ENCODE data around the gene NMT2. TPM values are rescaled to one million over a fixed set of nuclear protein-coding genes. Genes with fewer than 3 reads are reported as not detected.

Gene NMT2
- total RNA-seq, 1 experiment from 2014 or later = 15.7 TPM

DNA sequence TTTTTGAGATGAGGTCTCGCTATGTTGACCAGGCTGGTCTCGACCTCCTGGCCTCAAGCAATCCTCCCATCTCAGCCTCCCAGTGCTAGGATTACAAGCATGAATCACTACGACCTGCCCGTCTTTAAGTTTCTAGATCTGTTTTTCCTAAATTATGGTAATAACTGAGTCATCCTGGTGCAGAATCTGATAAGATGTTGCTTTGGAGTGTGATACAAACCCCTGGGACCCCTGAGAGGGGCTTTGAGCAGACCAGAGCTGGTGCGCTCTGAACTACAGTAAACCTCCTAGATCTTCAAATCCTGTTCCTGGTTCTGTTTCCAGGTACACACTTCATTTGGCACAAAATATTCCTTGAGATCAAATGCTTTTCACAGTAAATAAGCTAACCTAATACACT is 37.2 kb downstream of the NMT2 start:
- Histone ChIP-seq H3K27ac (ENCODE audit: low read depth, low read length, poor library complexity, severe bottlenecking) (no peak overlapping the region), H3K9me3 (ENCODE audit: low read depth, low read length, poor library complexity, severe bottlenecking) (no peaks in the 10 kb centered on the region), H3K4me3 (ENCODE audit: low read depth, low read length, poor library complexity, severe bottlenecking) (no peak overlapping the region), H3K4me1 (ENCODE audit: insufficient read depth, low read length, poor library complexity, severe bottlenecking) (no peaks in the 10 kb centered on the region), H3K36me3 (ENCODE audit: insufficient read depth, low read length, poor library complexity, severe bottlenecking) (no peaks in the 10 kb centered on the region), H3K27me3 (replicated peaks; ENCODE audit: insufficient read depth, low read depth, low read length, poor library complexity) (no peaks in the 10 kb centered on the region)
- CTCF ChIA-PET = no interaction called here
- no peak for DNase-seq (ENCODE audit: low spot score)
- intact Hi-C loops (cut with micrococcal nuclease; ENCODE audit: unreplicated experiment) = no loop called here
- POLR2A ChIA-PET (ENCODE audit: low non-redundant PET) = no interaction called here
- BruUV-seq (replicated peaks) = no TSS peak
- TF ChIP-seq EZH2 (IDR thresholded peaks at IDR 0.05; ENCODE audit: borderline replicate concordance, low read depth, low read length, poor library complexity, severe bottlenecking) = no peak
- TF ChIP-seq CTCF (conservative IDR thresholded peaks at IDR 0.05; ENCODE audit: low read depth, low read length) = no peak

DNA sequence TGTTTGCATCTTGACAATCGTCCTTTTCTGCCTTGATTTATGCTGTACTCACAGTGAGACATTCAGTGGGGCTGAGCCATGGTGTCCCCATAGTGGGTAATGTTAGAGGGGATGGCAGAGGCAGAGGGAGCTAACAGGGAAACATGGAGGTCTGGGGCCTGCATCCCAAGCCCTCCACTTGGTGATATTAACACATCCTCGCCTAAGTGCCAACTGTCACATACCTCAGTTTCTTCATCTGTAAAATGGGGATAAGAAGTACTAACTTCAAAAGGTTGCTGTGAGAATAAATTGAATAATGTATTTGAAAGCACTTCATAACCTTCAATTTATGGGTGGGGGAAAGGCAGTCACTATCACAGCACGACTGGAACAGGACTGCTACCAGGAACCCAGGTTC is 43.6 kb downstream of the NMT2 start:
- intact Hi-C loops (cut with micrococcal nuclease; ENCODE audit: unreplicated experiment) = no loop called here
- Histone ChIP-seq H3K4me3 (ENCODE audit: low read depth, low read length, poor library complexity, severe bottlenecking) (no peak overlapping the region), H3K36me3 (ENCODE audit: insufficient read depth, low read length, poor library complexity, severe bottlenecking) (no peaks in the 10 kb centered on the region), H3K4me1 (ENCODE audit: insufficient read depth, low read length, poor library complexity, severe bottlenecking) (no peaks in the 10 kb centered on the region), H3K27ac (ENCODE audit: low read depth, low read length, poor library complexity, severe bottlenecking) (no peak overlapping the region), H3K27me3 (replicated peaks; ENCODE audit: insufficient read depth, low read depth, low read length, poor library complexity) (no peaks in the 10 kb centered on the region), H3K9me3 (ENCODE audit: low read depth, low read length, poor library complexity, severe bottlenecking) (no peaks in the 10 kb centered on the region)
- TF ChIP-seq CTCF (conservative IDR thresholded peaks at IDR 0.05; ENCODE audit: low read depth, low read length) (no peak), EZH2 (IDR thresholded peaks at IDR 0.05; ENCODE audit: borderline replicate concordance, low read depth, low read length, poor library complexity, severe bottlenecking) (no peak)
- no peak for DNase-seq (ENCODE audit: low spot score)
- ChIA-PET POLR2A (ENCODE audit: low non-redundant PET) (no interaction called here), CTCF (no interaction called here)
- BruUV-seq (replicated peaks) = no TSS peak

DNA sequence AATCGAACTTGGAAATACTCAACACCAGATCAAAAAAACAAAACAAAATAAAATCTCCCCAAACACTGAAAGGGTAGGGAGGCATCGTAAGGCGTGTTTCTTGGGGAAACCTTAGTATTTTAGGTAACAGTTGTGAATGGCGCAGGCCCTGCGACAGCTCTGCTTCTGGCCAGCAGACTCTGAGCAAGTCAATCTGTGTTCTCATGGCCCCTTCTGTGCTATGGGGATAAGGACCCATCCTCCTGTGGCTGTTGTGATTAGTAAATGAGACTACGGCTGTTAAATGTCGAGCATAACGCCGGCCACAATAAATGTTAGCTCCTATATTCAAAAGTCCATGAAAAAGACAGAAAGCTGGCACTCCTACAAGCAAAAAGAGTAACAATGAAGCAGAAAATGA is 44.3 kb downstream of the NMT2 start:
- Histone ChIP-seq H3K27ac (ENCODE audit: low read depth, low read length, poor library complexity, severe bottlenecking) (no peak overlapping the region), H3K4me1 (ENCODE audit: insufficient read depth, low read length, poor library complexity, severe bottlenecking) (no peaks in the 10 kb centered on the region), H3K4me3 (ENCODE audit: low read depth, low read length, poor library complexity, severe bottlenecking) (no peak overlapping the region), H3K27me3 (replicated peaks; ENCODE audit: insufficient read depth, low read depth, low read length, poor library complexity) (no peaks in the 10 kb centered on the region), H3K36me3 (ENCODE audit: insufficient read depth, low read length, poor library complexity, severe bottlenecking) (no peaks in the 10 kb centered on the region), H3K9me3 (ENCODE audit: low read depth, low read length, poor library complexity, severe bottlenecking) (no peaks in the 10 kb centered on the region)
- no peak for DNase-seq (ENCODE audit: low spot score)
- TF ChIP-seq CTCF (conservative IDR thresholded peaks at IDR 0.05; ENCODE audit: low read depth, low read length) = no peak
- TF ChIP-seq EZH2 (IDR thresholded peaks at IDR 0.05; ENCODE audit: borderline replicate concordance, low read depth, low read length, poor library complexity, severe bottlenecking) = no peak
- POLR2A ChIA-PET (ENCODE audit: low non-redundant PET) = no interaction called here
- CTCF ChIA-PET = no interaction called here
- no TSS peak for BruUV-seq (replicated peaks)
- intact Hi-C loops (cut with micrococcal nuclease; ENCODE audit: unreplicated experiment) = no loop called here
